ENCODE measurements around the gene TRDMT1.

DNA sequence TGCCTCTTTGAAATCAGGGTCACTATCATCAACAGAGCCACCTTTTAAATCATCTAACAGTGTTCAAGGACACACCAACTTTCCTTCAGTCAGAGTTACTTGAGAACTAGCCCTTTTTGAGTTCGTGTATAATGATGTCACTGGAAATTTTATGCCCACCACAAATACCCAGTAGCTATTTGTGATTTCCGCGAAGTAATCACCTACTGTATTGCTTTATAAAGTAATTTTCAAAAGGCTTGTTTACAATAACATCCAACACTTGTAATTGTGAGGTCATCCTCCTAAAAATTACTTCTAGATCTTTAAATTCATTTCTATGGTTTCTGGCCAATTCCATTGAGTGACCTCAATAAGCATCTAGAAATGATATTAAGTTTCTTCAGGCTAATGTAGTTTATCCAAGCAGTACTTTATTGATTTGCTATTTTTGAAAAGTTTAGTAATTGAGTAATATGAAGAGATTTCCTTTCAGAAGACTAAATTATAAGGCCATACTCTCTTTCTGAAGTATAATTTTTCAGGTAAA is 12.8 kb downstream of the TRDMT1 start:
- TF ChIP-seq, protein P1, sequence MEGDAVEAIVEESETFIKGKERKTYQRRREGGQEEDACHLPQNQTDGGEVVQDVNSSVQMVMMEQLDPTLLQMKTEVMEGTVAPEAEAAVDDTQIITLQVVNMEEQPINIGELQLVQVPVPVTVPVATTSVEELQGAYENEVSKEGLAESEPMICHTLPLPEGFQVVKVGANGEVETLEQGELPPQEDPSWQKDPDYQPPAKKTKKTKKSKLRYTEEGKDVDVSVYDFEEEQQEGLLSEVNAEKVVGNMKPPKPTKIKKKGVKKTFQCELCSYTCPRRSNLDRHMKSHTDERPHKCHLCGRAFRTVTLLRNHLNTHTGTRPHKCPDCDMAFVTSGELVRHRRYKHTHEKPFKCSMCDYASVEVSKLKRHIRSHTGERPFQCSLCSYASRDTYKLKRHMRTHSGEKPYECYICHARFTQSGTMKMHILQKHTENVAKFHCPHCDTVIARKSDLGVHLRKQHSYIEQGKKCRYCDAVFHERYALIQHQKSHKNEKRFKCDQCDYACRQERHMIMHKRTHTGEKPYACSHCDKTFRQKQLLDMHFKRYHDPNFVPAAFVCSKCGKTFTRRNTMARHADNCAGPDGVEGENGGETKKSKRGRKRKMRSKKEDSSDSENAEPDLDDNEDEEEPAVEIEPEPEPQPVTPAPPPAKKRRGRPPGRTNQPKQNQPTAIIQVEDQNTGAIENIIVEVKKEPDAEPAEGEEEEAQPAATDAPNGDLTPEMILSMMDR (conservative IDR thresholded peaks at IDR 0.05; ENCODE audit: low read length): no peak
- no peak for TF ChIP-seq EZH2phosphoT487 (IDR thresholded peaks at IDR 0.05; ENCODE audit: borderline replicate concordance, low read depth, low read length)
